PC-9 (cell line): Measurements from ENCODE around the gene MS4A15.

Source experiments
- EZH2 ChIP-seq: fragments of 200-600 bp; sonication (generic); IDR thresholded peaks from 2 replicates; pipeline ENCODE4 v1.8.0; 2017; ENCODE audit warnings: antibody characterized with exemption, low read depth
- TF ChIP-seq, protein P1 (sequence below): fragments of 200-600 bp; sonication (generic); conservative IDR thresholded peaks from 2 replicates; pipeline ENCODE4 v1.6.1; 2017; ENCODE audit warnings: mixed run types, antibody characterized with exemption, mild to moderate bottlenecking, moderate library complexity

DNA sequence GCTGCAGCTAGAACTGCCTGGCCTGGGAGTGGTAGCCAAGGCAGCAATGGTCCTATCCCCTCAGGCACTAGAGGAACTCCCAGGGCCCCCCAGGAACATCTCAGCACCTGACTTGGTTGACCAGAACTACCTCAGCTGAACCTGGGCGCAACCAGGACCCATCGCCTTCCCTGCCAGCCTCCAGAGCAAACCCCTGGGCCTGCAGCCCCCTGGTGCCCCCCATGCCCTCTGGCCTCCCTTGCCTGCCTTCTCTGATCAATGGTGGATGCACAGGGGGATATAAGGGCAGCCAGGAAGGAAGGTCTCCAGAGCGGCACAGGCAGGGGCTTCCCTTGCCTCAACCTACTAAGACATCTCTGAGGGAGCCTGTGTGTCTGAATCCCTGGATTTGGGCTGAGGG, 42.0 kb downstream of the MS4A15 start:
- TF ChIP-seq, protein P1, sequence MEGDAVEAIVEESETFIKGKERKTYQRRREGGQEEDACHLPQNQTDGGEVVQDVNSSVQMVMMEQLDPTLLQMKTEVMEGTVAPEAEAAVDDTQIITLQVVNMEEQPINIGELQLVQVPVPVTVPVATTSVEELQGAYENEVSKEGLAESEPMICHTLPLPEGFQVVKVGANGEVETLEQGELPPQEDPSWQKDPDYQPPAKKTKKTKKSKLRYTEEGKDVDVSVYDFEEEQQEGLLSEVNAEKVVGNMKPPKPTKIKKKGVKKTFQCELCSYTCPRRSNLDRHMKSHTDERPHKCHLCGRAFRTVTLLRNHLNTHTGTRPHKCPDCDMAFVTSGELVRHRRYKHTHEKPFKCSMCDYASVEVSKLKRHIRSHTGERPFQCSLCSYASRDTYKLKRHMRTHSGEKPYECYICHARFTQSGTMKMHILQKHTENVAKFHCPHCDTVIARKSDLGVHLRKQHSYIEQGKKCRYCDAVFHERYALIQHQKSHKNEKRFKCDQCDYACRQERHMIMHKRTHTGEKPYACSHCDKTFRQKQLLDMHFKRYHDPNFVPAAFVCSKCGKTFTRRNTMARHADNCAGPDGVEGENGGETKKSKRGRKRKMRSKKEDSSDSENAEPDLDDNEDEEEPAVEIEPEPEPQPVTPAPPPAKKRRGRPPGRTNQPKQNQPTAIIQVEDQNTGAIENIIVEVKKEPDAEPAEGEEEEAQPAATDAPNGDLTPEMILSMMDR, result no peak
- TF ChIP-seq EZH2, result no peak
